ENCODE results near the gene HSPA8. TPM values are rescaled to one million over a fixed set of nuclear protein-coding genes. Genes with fewer than 3 reads are reported as not detected.

Gene HSPA8
- total and polyA plus RNA-seq, 2 of the 13 experiments (the other 11 are each of a cell fraction or from before 2014, with no cell fraction given), result 936 to 2,151 TPM

DNA sequence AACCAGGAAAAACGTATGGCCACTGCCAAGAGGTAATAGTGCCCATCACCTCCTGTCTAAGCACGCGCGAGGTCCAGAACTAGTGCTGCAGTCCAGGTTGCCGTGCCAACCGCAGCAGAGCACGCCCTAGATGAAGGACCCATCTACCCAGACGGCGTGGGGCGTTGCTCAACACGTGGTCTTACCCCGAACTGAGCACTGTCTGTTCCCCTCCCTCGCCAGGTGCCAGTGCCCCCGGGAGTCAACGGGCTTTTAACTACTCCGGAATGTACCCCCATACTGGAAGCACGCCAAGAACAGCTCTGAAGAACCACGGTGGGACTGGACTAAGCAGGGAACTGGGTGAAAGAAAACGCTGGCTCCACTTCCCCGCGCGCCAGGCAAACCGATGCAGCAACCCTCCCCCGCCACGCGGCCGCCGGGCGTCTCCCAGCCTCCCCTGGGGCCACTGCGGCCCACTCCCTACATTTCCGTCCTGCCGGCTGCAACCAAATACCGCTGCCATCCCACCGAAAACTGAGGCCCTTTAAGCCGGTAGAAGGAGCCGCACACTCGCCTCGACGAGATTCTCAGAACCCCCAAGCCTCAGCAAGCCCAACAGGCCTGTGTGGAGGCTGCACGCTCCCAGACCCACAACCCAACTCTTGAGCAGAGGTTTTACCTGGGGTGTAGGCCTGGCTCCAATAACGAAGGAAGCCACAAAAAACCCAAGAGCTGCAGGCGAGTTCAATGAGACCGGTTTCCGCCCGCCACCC lies at the start of gene HSPA8 (continued):
- TF ChIP-seq, protein P1, sequence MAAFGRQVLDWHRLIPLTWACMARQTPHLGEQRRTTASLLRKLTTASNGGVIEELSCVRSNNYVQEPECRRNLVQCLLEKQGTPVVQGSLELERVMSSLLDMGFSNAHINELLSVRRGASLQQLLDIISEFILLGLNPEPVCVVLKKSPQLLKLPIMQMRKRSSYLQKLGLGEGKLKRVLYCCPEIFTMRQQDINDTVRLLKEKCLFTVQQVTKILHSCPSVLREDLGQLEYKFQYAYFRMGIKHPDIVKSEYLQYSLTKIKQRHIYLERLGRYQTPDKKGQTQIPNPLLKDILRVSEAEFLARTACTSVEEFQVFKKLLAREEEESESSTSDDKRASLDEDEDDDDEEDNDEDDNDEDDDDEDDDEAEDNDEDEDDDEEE (CRISPR knock-in tag; IDR thresholded peaks at IDR 0.05), result peak; percentile 60; the same call in 1 of the 2 replicates
- TF ChIP-seq ZC3H4 (CRISPR knock-in tag; IDR thresholded peaks at IDR 0.05; ENCODE audit: borderline replicate concordance) (0 out of 2 replicates have a peak, but pooled peaks have one; percentile 67), SAFB2 (CRISPR knock-in tag; IDR thresholded peaks at IDR 0.05; ENCODE audit: borderline replicate concordance, low read depth) (no peak), RFX5 (IDR thresholded peaks at IDR 0.05; ENCODE audit: low read depth, low read length) (no peak), KLF16 (CRISPR knock-in tag; IDR thresholded peaks at IDR 0.05) (peak in 1 of 2 experiments; percentile 78; a peak in 1 of 4 replicates), ZNF556 (CRISPR knock-in tag; IDR thresholded peaks at IDR 0.05; ENCODE audit: borderline replicate concordance) (0 out of 2 replicates have a peak, but pooled peaks have one; percentile 5), ZNF124 (CRISPR knock-in tag; IDR thresholded peaks at IDR 0.05) (0 out of 2 replicates have a peak, but pooled peaks have one; percentile 63), ZFP90 (CRISPR knock-in tag; IDR thresholded peaks at IDR 0.05; ENCODE audit: borderline replicate concordance) (peak; percentile 76; the same call in 1 of the 2 replicates), ZNF749 (CRISPR knock-in tag; IDR thresholded peaks at IDR 0.05; ENCODE audit: borderline replicate concordance) (peak; percentile 47; the same call in 1 of the 2 replicates), SMARCE1 (IDR thresholded peaks at IDR 0.05; ENCODE audit: borderline replicate concordance) (no peak), ZNF354B (CRISPR knock-in tag; IDR thresholded peaks at IDR 0.05) (peak; percentile 57; the same call in 1 of the 2 replicates), ZBTB8A (CRISPR knock-in tag; IDR thresholded peaks at IDR 0.05; ENCODE audit: borderline replicate concordance, low read depth) (0 out of 2 replicates have a peak, but pooled peaks have one; percentile 49), MTF1 (CRISPR knock-in tag; IDR thresholded peaks at IDR 0.05) (0 out of 2 replicates have a peak, but pooled peaks have one; percentile 26), ZNF558 (CRISPR knock-in tag; IDR thresholded peaks at IDR 0.05; ENCODE audit: borderline replicate concordance) (peak; percentile 55; the same call in 1 of the 2 replicates), BRCA1 (CRISPR knock-in tag; IDR thresholded peaks at IDR 0.05) (peak; percentile 58; the same call in 1 of the 2 replicates), SALL1 (CRISPR knock-in tag; IDR thresholded peaks at IDR 0.05) (0 out of 2 replicates have a peak, but pooled peaks have one; percentile 11), HNF4A (CRISPR knock-in tag; IDR thresholded peaks at IDR 0.05) (peak; percentile 9; the same call in 1 of the 2 replicates), NONO (IDR thresholded peaks at IDR 0.05) (no peak), NONO (CRISPR knock-in tag; conservative IDR thresholded peaks at IDR 0.05) (peak; percentile 48; the same call in 1 of the 2 replicates)
- TF ChIP-seq, protein P2, sequence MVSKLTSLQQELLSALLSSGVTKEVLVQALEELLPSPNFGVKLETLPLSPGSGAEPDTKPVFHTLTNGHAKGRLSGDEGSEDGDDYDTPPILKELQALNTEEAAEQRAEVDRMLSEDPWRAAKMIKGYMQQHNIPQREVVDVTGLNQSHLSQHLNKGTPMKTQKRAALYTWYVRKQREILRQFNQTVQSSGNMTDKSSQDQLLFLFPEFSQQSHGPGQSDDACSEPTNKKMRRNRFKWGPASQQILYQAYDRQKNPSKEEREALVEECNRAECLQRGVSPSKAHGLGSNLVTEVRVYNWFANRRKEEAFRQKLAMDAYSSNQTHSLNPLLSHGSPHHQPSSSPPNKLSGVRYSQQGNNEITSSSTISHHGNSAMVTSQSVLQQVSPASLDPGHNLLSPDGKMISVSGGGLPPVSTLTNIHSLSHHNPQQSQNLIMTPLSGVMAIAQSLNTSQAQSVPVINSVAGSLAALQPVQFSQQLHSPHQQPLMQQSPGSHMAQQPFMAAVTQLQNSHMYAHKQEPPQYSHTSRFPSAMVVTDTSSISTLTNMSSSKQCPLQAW (CRISPR knock-in tag; IDR thresholded peaks at IDR 0.05), result 0 out of 2 replicates have a peak, but pooled peaks have one; percentile 14
- TF ChIP-seq, protein P3, sequence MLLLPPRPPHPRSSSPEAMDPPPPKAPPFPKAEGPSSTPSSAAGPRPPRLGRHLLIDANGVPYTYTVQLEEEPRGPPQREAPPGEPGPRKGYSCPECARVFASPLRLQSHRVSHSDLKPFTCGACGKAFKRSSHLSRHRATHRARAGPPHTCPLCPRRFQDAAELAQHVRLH (CRISPR knock-in tag; IDR thresholded peaks at IDR 0.05; ENCODE audit: borderline replicate concordance, low read depth), result peak; percentile 36; the same call in 1 of the 2 replicates
- TF ChIP-seq, protein P4, sequence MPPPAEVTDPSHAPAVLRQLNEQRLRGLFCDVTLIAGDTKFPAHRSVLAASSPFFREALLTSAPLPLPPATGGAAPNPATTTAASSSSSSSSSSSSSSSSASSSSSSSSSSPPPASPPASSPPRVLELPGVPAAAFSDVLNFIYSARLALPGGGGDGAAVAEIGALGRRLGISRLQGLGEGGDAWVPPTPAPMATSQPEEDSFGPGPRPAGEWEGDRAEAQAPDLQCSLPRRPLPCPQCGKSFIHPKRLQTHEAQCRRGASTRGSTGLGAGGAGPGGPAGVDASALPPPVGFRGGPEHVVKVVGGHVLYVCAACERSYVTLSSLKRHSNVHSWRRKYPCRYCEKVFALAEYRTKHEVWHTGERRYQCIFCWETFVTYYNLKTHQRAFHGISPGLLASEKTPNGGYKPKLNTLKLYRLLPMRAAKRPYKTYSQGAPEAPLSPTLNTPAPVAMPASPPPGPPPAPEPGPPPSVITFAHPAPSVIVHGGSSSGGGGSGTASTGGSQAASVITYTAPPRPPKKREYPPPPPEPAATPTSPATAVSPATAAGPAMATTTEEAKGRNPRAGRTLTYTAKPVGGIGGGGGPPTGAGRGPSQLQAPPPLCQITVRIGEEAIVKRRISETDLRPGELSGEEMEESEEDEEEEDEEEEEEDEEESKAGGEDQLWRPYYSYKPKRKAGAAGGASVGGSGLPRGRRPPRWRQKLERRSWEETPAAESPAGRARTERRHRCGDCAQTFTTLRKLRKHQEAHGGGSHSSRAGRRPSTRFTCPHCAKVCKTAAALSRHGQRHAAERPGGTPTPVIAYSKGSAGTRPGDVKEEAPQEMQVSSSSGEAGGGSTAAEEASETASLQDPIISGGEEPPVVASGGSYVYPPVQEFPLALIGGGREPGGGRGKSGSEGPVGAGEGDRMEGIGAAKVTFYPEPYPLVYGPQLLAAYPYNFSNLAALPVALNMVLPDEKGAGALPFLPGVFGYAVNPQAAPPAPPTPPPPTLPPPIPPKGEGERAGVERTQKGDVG (CRISPR knock-in tag; IDR thresholded peaks at IDR 0.05; ENCODE audit: borderline replicate concordance), result peak; percentile 45; the same call in 1 of the 2 replicates
